NOMO-1 (cell line): ENCODE data around the gene TAF4.

ENCODE experiments used
- DNase-seq, 2 experiments: peaks; one replicate each; lab custom pipeline; 2025; ENCODE audit not compliant: unreplicated experiment in 2 of 2; lab: John Stamatoyannopoulos, UW

TAF4 gene

GRCh38 chr20:61934716-61935530 lies 130.8 kb downstream of the TAF4 start:
- no peak for DNase-seq

DNA sequence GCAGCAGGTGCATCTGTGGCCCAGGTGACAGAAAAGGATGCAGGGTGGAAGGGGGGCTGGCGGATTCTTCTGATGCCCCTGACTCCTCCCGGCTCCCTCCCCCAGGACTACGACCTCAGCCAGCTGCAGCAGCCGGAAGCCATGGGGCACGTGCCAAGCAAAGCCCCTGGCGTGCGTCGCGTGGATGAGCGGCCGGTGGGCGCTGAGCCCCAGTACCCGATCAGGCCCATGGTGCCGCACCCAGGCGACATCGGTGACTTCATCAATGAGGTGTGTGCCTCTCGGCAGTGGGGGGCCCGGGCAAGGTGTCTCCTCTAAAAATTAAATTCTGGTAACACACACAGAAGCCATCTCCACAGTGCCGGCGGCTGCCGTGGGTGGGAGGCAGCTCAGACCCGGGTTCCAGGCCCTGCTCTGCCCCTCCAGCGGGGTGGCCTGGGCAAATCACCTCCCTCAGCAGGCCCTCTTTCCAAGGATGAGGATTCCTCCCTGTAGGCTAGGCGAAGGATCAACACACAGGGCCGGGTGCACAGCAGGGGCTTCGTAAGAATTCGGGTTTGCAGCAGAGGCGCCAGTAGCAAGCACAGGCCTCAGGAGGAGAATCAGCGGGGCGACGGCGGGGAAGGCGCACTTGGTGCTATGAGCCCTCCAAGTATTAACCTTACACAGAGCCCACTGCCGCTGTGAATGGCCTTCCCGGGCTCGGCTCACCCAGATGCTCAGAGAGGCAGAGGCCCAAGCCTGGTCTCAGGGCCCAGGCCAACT lies 131.5 kb downstream of the TAF4 start:
- DNase-seq: no peak

- DNase-seq: no peak
Measured at GRCh38 chr20:61933481-61933950, 132.2 kb downstream of the TAF4 start.

DNA sequence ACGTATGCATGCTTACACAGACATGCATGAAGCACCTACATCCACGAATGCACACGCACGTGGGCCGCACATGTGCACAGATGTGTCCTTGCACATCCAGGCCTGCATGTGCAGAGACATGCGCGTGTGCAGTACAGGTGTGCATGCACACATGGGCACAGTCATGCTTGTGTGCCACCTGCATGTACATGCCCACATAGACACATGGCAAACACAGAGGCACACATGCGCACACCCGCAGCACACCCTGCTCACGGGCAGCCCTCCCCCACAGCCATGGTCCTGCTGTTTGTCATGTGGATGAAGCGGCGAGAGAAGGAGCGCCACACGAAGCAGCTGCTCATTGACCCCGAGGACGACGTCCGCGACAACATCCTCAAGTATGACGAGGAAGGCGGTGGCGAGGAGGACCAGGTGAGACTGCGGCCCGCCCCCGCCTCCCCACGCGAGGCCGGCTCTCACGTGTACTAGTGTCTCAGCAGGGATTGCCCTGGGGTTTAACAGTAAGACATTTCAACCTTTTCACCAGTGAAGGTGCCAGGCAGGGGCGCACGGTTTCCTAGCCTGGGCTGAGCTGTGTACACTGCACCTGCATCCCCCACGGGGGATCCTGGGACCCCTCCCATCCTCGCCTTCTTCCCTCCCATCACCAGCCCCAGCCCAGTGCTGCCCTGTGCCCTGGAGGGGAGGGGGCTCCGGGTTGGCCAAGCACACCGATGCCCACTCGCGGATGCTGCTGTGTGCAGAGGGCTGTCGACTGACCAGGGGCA lies 132.8 kb downstream of the TAF4 start:
- no peak for DNase-seq

DNA sequence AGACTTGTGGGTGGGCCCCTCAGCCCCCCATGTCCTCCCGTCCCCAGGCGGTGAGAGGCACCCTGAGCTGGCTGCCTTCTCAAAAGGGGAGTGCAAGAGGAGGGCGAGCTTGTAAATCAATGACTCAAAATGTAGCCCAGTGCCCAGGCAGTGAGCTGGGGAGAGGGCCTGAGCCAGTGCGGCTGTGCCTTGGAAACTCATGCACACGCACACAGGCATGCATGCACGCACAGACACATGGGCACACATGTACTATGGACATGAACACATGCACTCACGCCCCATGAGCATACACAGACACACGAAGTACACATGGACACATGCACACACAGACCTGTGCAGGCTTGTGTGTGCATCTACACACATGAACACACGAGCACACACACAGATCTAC lies 133.5 kb downstream of the TAF4 start:
- DNase-seq: no peak

- no peak for DNase-seq
Measured at GRCh38 chr20:61931476-61932198, 134.0 kb downstream of the TAF4 start.

DNA sequence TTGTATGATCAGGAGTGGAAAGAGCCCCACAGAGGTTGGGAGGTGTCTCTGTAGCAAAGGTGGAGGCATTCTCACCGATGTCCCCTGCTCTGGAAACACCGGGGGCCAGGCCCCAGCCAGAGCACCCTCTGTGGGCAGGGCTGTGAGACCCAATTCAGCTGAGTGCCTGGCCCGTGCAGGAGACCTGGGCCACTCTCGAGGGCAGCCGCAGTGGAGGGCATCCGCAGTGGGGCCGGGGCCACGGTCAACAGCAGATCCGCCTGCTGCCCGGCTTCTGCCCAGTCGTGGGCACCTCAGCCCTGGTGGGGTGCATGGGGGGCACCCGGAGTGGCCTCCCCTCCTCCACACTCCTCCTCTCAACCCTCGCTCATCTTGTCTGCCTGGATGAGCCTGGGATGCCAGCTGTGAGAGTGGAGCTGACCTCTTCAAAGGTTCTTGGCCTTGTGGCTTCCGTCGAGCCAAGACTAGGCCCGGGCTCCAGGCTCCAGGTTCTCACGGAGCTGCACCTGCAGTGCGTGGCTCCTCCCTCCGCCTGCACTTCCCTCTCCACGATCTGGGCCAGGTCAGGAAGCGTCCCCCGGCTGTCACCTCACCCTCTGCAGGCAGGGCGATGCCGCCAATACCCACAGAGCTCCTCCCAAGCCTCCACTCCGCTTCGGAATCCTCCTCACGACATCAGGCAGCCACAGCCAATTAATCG lies 134.8 kb downstream of the TAF4 start:
- DNase-seq: no peak

- no peak for DNase-seq
Measured at GRCh38 chr20:61929971-61930666, 135.6 kb downstream of the TAF4 start.

GRCh38 chr20:61929561-61929960 lies 136.1 kb downstream of the TAF4 start:
- DNase-seq: no peak

- no peak for DNase-seq
Measured at GRCh38 chr20:61927826-61928541, 137.7 kb downstream of the TAF4 start.

GRCh38 chr20:61927193-61927825 lies 138.4 kb downstream of the TAF4 start:
- no peak for DNase-seq

DNA sequence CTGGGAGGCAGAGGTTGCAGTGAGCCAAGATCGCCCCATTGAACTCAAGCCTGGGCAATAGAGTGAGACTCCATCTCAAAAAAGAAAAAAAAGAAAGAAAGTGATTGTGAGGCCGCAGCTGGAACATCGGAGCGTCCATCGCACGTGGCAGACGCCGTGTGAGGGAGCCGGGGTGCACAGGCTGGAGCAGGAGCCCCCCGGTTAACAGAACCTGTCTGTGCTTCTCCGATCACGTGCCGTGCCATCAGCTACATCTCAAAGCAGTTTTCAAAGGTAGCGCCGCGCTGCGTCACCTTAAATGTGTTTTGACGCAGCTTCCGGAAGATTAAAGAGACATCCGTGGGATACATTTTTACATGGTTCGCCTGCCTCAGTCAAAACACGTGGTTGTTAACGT lies 138.9 kb downstream of the TAF4 start:
- DNase-seq: no peak

DNA sequence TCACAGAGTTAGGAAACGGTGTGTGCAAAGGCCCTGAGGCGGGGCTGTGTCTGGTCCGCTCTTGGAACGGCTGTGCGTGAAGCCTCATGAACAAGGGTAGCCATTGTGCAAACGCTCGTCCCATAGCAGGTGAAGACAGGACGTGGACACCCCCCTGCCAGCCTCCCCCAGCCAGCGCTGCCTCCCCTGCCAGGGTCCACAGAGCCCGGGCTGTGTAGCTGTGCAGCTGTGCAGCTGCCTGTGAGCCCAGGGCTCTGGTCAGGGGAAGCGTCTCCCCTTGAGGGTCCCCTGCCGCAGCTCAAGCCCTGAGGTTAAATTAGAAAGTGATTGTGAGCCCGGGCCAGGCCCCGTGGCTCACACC lies 139.4 kb downstream of the TAF4 start:
- no peak for DNase-seq

DNA sequence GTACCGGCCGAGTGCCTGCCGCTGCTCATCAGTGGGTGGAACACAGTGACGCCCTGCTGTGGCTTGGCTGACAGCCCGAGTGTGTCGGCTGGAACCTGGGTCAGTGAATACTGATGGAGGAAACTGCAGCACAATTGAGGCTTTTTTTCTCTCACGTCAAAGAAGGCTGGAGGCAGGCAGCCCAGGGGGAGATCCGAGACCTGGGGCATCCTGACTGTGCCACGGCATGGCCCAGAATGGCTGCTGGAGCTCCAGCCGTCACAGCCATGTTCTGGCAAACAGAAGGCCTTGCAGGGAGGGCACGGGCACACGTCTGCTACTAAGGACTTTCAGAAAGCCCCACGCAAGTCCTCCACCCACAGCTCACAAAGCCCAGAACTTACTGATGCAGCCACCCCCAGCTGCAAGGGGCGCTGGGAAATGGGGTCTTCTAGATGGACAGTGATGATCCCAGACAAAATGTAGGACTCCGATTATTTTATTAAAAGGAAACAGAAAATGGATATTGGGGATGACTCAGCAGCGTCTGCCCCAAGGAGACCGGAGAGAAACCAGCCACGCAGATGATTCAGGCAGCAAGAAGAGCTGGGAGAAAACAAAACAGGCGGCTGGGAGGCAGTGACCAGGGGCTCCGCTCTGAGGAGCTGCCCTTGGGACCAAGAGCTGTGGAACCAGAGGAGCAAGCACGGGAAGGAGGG lies 140.0 kb downstream of the TAF4 start:
- no peak for DNase-seq

- DNase-seq: no peak
Measured at GRCh38 chr20:61924858-61925554, 140.7 kb downstream of the TAF4 start.
